ENCODE data around the gene NDST4. TPM values are rescaled to one million over a fixed set of nuclear protein-coding genes. Genes with fewer than 3 reads are reported as not detected.

Gene NDST4
- total RNA-seq, 4 donors from 2014 or later, result not detected

GRCh38 chr4:114875630-114876029, 237.8 kb downstream of the NDST4 start:
- H3K27me3 ChIP-seq, result no peaks in the 10 kb centered on the region
- H3K36me3 ChIP-seq, result no peaks in the 10 kb centered on the region
- H3K27ac ChIP-seq, result no peak overlapping the region
- TF ChIP-seq POLR2A (IDR thresholded peaks at IDR 0.05) (no peak), CTCF (IDR thresholded peaks at IDR 0.05) (no peak)
- no peak overlapping the region for H3K4me3 ChIP-seq
- H3K9me3 ChIP-seq, result no peaks in the 10 kb centered on the region
- no peak for DNase-seq
- intact Hi-C loops (cut with DNase I), result no loop called here
- no peaks in the 10 kb centered on the region for H3K4me1 ChIP-seq

- Histone ChIP-seq H3K4me3 (no peak overlapping the region), H3K9me3 (no peaks in the 10 kb centered on the region), H3K27ac (no peak overlapping the region), H3K4me1 (no peaks in the 10 kb centered on the region), H3K36me3 (no peaks in the 10 kb centered on the region), H3K27me3 (no peaks in the 10 kb centered on the region)
- 90 to 91% methylated on average over 1 of the region's 1 CpG for WGBS, 2 donors
- DNase-seq, result no peak
- intact Hi-C loops (cut with DNase I), result no loop called here
- no peak for TF ChIP-seq CTCF (IDR thresholded peaks at IDR 0.05)
- no peak for TF ChIP-seq POLR2A (IDR thresholded peaks at IDR 0.05)
These were observed 239.1 kb downstream of the NDST4 start for GRCh38 chr4:114874321-114874720.

- Histone ChIP-seq H3K27me3 (no peaks in the 10 kb centered on the region), H3K4me3 (no peak overlapping the region), H3K27ac (no peak overlapping the region), H3K36me3 (no peaks in the 10 kb centered on the region), H3K4me1 (no peaks in the 10 kb centered on the region), H3K9me3 (no peaks in the 10 kb centered on the region)
- intact Hi-C loops (cut with DNase I), result no loop called here
- WGBS, 2 donors, result 19 to 53% methylated on average over 1 of the region's 1 CpG
- DNase-seq, result no peak
- TF ChIP-seq POLR2A (IDR thresholded peaks at IDR 0.05), result no peak
- TF ChIP-seq CTCF (IDR thresholded peaks at IDR 0.05), result no peak
These were observed 242.4 kb downstream of the NDST4 start for GRCh38 chr4:114870987-114871386.

- Histone ChIP-seq H3K27ac (no peak overlapping the region), H3K27me3 (no peaks in the 10 kb centered on the region), H3K9me3 (no peaks in the 10 kb centered on the region), H3K36me3 (no peaks in the 10 kb centered on the region), H3K4me3 (no peak overlapping the region), H3K4me1 (no peaks in the 10 kb centered on the region)
- intact Hi-C loops (cut with DNase I), result no loop called here
- WGBS, 2 donors, result 8 to 15% methylated on average over 2 of the region's 2 CpGs
- TF ChIP-seq POLR2A (IDR thresholded peaks at IDR 0.05) (no peak), CTCF (IDR thresholded peaks at IDR 0.05) (no peak)
- DNase-seq, result no peak
These were observed 246.3 kb downstream of the NDST4 start for GRCh38 chr4:114866901-114867670.

GRCh38 chr4:114864060-114864459, 249.4 kb downstream of the NDST4 start:
- Histone ChIP-seq H3K27me3 (no peaks in the 10 kb centered on the region), H3K36me3 (no peaks in the 10 kb centered on the region), H3K4me1 (no peaks in the 10 kb centered on the region), H3K4me3 (no peak overlapping the region), H3K27ac (no peak overlapping the region), H3K9me3 (no peaks in the 10 kb centered on the region)
- DNase-seq, result no peak
- TF ChIP-seq CTCF (IDR thresholded peaks at IDR 0.05) (no peak), POLR2A (IDR thresholded peaks at IDR 0.05) (no peak)
- intact Hi-C loops (cut with DNase I), result no loop called here
- 63 to 64% methylated on average over 2 of the region's 2 CpGs for WGBS, 2 donors
